HEK293T (cell line): Measurements from ENCODE around the gene MRPS27.

Experiments used
- ARNT ChIP-seq: fragments of 450-650 bp; IDR thresholded peaks from 2 replicates; pipeline ENCODE4 v1.6.1; 2017; ENCODE audit warnings: mild to moderate bottlenecking
- BHLHE40 ChIP-seq: fragments of 450-650 bp; IDR thresholded peaks from 2 replicates; pipeline ENCODE4 v1.6.1; 2016; ENCODE audit warnings: mild to moderate bottlenecking, moderate library complexity, borderline replicate concordance
- CTBP1 ChIP-seq: fragments of 450-650 bp; IDR thresholded peaks from 2 replicates; pipeline ENCODE4 v1.6.1; 2016; ENCODE audit warnings: borderline replicate concordance
- ELF4 ChIP-seq: fragments of 450-650 bp; IDR thresholded peaks from 2 replicates; pipeline ENCODE4 v1.6.1; 2017; ENCODE audit warnings: antibody characterized with exemption
- FOXA1 ChIP-seq: fragments of 450-650 bp; IDR thresholded peaks from 2 replicates; pipeline ENCODE4 v1.6.1; 2016; ENCODE audit warnings: mild to moderate bottlenecking
- FOXK2 ChIP-seq: fragments of 450-650 bp; IDR thresholded peaks from 2 replicates; pipeline ENCODE4 v1.6.1; 2016; ENCODE audit warnings: mild to moderate bottlenecking
- FOXM1 ChIP-seq: fragments of 450-650 bp; IDR thresholded peaks from 2 replicates; pipeline ENCODE4 v1.6.1; 2017; ENCODE audit warnings: mild to moderate bottlenecking, borderline replicate concordance
- HDGF ChIP-seq: fragments of 450-650 bp; IDR thresholded peaks from 2 replicates; pipeline ENCODE4 v1.6.1; 2017; ENCODE audit warnings: antibody characterized with exemption, borderline replicate concordance
- L3MBTL2 ChIP-seq: fragments of 450-650 bp; conservative IDR thresholded peaks from 2 replicates; pipeline ENCODE4 v1.6.1; 2016; ENCODE audit warnings: mild to moderate bottlenecking
- NFRKB ChIP-seq: fragments of 450-650 bp; IDR thresholded peaks from 2 replicates; pipeline ENCODE4 v1.6.1; 2016; ENCODE audit warnings: mild to moderate bottlenecking, moderate library complexity
- SP1 ChIP-seq: fragments of 450-650 bp; IDR thresholded peaks from 2 replicates; pipeline ENCODE4 v1.6.1; 2017
- TARDBP ChIP-seq: fragments of 450-650 bp; IDR thresholded peaks from 2 replicates; pipeline ENCODE4 v1.6.1; 2016
- ZNF384 ChIP-seq: fragments of 450-650 bp; IDR thresholded peaks from 2 replicates; pipeline ENCODE4 v1.6.1; 2016
- TF ChIP-seq, protein P1 (sequence below): fragments of 450-650 bp; IDR thresholded peaks from 2 replicates; pipeline ENCODE4 v1.6.1; 2016

GRCh38 chr5:72285424-72285821 is 34.6 kb downstream of the MRPS27 start:
- no peak for TF ChIP-seq L3MBTL2
- TF ChIP-seq ELF4 = no peak
- no peak for TF ChIP-seq NFRKB
- no peak for TF ChIP-seq TARDBP
- TF ChIP-seq ZNF384 = no peak
- no peak for TF ChIP-seq FOXM1
- TF ChIP-seq SP1 = no peak
- no peak for TF ChIP-seq BHLHE40
- TF ChIP-seq, protein P1, sequence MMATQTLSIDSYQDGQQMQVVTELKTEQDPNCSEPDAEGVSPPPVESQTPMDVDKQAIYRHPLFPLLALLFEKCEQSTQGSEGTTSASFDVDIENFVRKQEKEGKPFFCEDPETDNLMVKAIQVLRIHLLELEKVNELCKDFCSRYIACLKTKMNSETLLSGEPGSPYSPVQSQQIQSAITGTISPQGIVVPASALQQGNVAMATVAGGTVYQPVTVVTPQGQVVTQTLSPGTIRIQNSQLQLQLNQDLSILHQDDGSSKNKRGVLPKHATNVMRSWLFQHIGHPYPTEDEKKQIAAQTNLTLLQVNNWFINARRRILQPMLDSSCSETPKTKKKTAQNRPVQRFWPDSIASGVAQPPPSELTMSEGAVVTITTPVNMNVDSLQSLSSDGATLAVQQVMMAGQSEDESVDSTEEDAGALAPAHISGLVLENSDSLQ = no peak
- TF ChIP-seq FOXK2 = no peak
- TF ChIP-seq FOXA1 = no peak
- TF ChIP-seq HDGF = no peak
- TF ChIP-seq CTBP1 = no peak
- TF ChIP-seq ARNT = no peak
